ENCODE data around the gene BCAR3. TPM values are rescaled to one million over a fixed set of nuclear protein-coding genes. Genes with fewer than 3 reads are reported as not detected.
"Not testable (repeated sequence)": the region's sequence is repeated elsewhere in the genome, so short reads cannot be mapped to it uniquely, and the experiment has no call there.

BCAR3 gene
- total and polyA plus RNA-seq, 2 experiments from 2014 or later, result 22.6 to 23.7 TPM

DNA sequence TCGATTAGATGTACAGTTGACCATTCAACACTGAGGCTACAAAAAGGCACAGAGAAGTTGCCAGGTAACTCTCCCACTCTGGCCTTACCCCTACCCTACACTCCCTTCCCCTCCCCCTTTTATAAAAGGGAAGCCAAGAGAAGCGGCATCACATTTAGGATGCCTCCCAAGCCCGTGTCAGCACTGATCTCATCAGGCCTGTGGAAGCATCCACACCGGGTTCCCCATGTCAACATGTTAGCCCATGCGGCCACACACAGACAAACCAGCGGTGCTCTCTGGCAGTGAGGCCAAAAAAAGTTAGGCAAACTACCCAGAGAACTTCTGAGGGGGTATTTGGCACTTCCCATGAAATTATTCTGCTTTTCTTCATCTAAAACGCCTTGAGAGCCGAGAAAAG, 29.9 kb downstream of the BCAR3 start:
- H3K4me1 ChIP-seq (ENCODE audit: insufficient read depth), result no peaks in the 10 kb centered on the region

DNA sequence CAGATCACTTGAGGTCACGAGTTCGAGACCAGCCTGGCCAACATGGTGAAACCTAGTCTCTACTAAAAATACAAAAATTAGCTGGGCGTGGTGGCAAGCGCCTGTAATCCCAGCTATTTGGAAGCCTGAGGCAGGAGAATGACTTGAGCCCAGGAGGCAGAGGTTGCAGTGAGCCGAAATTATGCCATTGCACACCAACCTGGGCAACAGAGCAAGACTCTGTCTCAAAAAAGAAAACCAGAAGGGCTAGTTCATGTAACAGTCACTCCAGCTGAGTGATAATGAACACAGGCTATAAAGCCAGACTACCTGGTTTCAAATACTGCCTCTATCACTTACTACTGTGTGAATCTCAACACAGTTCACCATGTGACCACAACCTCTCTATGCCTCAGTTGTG, 31.5 kb downstream of the BCAR3 start:
- not testable (repeated sequence) for H3K4me2 ChIP-seq; H3K4me1 ChIP-seq (ENCODE audit: insufficient read depth); H3K27me3 ChIP-seq; H3K9me3 ChIP-seq (ENCODE audit: low read depth); H3K27ac ChIP-seq; H4K20me1 ChIP-seq (ENCODE audit: insufficient read depth, poor library complexity, severe bottlenecking); H3K4me3 ChIP-seq; DNase-seq (ENCODE audit: low spot score); H3K9me2 ChIP-seq (replicated peaks; ENCODE audit: insufficient read depth); H3K36me3 ChIP-seq (replicated peaks; ENCODE audit: insufficient read depth, low read depth); H2AFZ ChIP-seq
- 97% methylated on average over 5 of the region's 5 CpGs for WGBS (ENCODE audit: low lambda C conversion rate, missing lambda C conversion rate)
- peaks cover 26% of the 10 kb centered on the region for H3K79me2 ChIP-seq

More for the DNA sequence above, 29.9 kb downstream of the BCAR3 start:
- Histone ChIP-seq H3K9me3 (ENCODE audit: low read depth) (no peaks in the 10 kb centered on the region), H3K27me3 (no peaks in the 10 kb centered on the region), H3K36me3 (replicated peaks; ENCODE audit: insufficient read depth, low read depth) (no peaks in the 10 kb centered on the region), H3K79me2 (peaks cover 38% of the 10 kb centered on the region), H3K4me3 (no peak overlapping the region), H4K20me1 (ENCODE audit: insufficient read depth, poor library complexity, severe bottlenecking) (no peaks in the 10 kb centered on the region), H2AFZ (no peak overlapping the region), H3K4me2 (no peak overlapping the region), H3K9me2 (replicated peaks; ENCODE audit: insufficient read depth) (no peaks in the 10 kb centered on the region), H3K27ac (peak overlapping the region; percentile 17)
- TF ChIP-seq, protein P1, sequence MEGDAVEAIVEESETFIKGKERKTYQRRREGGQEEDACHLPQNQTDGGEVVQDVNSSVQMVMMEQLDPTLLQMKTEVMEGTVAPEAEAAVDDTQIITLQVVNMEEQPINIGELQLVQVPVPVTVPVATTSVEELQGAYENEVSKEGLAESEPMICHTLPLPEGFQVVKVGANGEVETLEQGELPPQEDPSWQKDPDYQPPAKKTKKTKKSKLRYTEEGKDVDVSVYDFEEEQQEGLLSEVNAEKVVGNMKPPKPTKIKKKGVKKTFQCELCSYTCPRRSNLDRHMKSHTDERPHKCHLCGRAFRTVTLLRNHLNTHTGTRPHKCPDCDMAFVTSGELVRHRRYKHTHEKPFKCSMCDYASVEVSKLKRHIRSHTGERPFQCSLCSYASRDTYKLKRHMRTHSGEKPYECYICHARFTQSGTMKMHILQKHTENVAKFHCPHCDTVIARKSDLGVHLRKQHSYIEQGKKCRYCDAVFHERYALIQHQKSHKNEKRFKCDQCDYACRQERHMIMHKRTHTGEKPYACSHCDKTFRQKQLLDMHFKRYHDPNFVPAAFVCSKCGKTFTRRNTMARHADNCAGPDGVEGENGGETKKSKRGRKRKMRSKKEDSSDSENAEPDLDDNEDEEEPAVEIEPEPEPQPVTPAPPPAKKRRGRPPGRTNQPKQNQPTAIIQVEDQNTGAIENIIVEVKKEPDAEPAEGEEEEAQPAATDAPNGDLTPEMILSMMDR (IDR thresholded peaks at IDR 0.05; ENCODE audit: poor library complexity), result no peak
- TF ChIP-seq EZH2 (IDR thresholded peaks at IDR 0.05; ENCODE audit: borderline replicate concordance) (no peak), EZH2phosphoT487 (IDR thresholded peaks at IDR 0.05; ENCODE audit: low read depth, severe bottlenecking, unreplicated experiment) (no peak)
- WGBS (ENCODE audit: low lambda C conversion rate, missing lambda C conversion rate), result 93% methylated on average over 8 of the region's 8 CpGs
- no peak for DNase-seq (ENCODE audit: low spot score)

DNA sequence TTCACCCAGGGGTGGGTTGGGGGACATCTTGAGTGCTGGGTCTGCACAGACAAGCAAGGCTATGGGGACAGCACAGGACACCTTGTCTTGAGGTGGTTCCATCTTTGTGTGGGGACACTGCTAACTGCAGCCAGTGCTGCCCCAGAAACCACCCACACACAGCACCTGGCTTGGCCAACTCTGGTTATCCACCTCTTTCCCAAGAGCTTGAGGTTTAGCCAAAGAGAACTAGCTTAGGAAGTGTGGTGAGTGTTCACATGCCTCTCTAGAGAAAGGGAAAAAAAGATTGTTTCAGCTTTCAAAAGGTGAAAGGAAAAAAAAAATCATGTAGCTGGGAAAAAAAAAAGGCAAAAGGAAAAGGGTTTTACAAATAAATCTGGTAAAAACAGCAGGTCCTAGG, 32.4 kb downstream of the BCAR3 start:
- Histone ChIP-seq H4K20me1 (ENCODE audit: insufficient read depth, poor library complexity, severe bottlenecking) (no peaks in the 10 kb centered on the region), H3K79me2 (peaks cover 17% of the 10 kb centered on the region), H3K27ac (no peak overlapping the region)

DNA sequence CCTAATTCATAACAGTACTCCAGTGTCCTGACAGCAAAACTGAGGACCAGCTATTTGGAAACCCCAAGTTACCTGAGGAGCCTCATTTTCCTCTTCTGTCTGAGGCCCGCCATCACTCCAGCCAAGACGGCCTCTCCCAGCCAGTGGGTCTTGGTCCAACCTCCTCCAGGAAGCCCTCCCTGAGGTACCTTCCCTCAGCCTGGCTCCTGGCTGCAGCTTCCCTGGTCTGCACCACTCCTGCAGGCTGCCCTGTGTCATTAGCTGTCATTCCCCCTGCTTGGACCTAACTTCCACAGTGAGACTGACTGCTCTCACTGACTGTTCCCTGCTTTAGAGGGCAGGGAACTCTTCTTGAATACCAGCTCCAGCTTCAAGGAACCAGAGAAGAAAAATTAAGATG, 33.0 kb downstream of the BCAR3 start:
- Histone ChIP-seq H3K27me3 (no peaks in the 10 kb centered on the region), H3K27ac (no peak overlapping the region), H3K36me3 (replicated peaks; ENCODE audit: insufficient read depth, low read depth) (no peaks in the 10 kb centered on the region), H2AFZ (no peak overlapping the region), H3K4me3 (no peak overlapping the region), H3K79me2 (peaks cover 14% of the 10 kb centered on the region), H4K20me1 (ENCODE audit: insufficient read depth, poor library complexity, severe bottlenecking) (no peaks in the 10 kb centered on the region), H3K4me1 (ENCODE audit: insufficient read depth) (no peaks in the 10 kb centered on the region), H3K4me2 (no peak overlapping the region), H3K9me2 (replicated peaks; ENCODE audit: insufficient read depth) (no peaks in the 10 kb centered on the region), H3K9me3 (ENCODE audit: low read depth) (no peaks in the 10 kb centered on the region)
- no peak for DNase-seq (ENCODE audit: low spot score)
- 97% methylated on average over 2 of the region's 2 CpGs for WGBS (ENCODE audit: low lambda C conversion rate, missing lambda C conversion rate)
- no peak for TF ChIP-seq EZH2phosphoT487 (IDR thresholded peaks at IDR 0.05; ENCODE audit: low read depth, severe bottlenecking, unreplicated experiment)
- no peak for TF ChIP-seq EZH2 (IDR thresholded peaks at IDR 0.05; ENCODE audit: borderline replicate concordance)
- TF ChIP-seq, protein P1 (IDR thresholded peaks at IDR 0.05; ENCODE audit: poor library complexity), result no peak

More for the DNA sequence above, 32.4 kb downstream of the BCAR3 start:
- H3K27me3 ChIP-seq, result no peaks in the 10 kb centered on the region
- no peak overlapping the region for H3K4me2 ChIP-seq
- H3K9me3 ChIP-seq (ENCODE audit: low read depth), result no peaks in the 10 kb centered on the region
- H3K4me3 ChIP-seq, result no peak overlapping the region
- H3K9me2 ChIP-seq (replicated peaks; ENCODE audit: insufficient read depth), result no peaks in the 10 kb centered on the region
- no peak overlapping the region for H2AFZ ChIP-seq
- DNase-seq (ENCODE audit: low spot score), result no peak
- H3K4me1 ChIP-seq (ENCODE audit: insufficient read depth), result no peaks in the 10 kb centered on the region
- H3K36me3 ChIP-seq (replicated peaks; ENCODE audit: insufficient read depth, low read depth), result no peaks in the 10 kb centered on the region
- TF ChIP-seq EZH2 (IDR thresholded peaks at IDR 0.05; ENCODE audit: borderline replicate concordance), result no peak
- no peak for TF ChIP-seq EZH2phosphoT487 (IDR thresholded peaks at IDR 0.05; ENCODE audit: low read depth, severe bottlenecking, unreplicated experiment)
- TF ChIP-seq, protein P1 (IDR thresholded peaks at IDR 0.05; ENCODE audit: poor library complexity), result no peak
